Spleen (tissue), 7 donors: ENCODE data around the gene MYO1D.

ENCODE experiments used
- CTCF ChIP-seq, 11 experiments: fragments of 200-600 bp in 7 of 11; fragments of 450-650 bp in 4 of 11; sonication (generic) in 4 of 11; IDR thresholded peaks in 8 of 11; conservative IDR thresholded peaks in 3 of 11; 1 replicate in 7 of 11; 2 replicates in 4 of 11; pipeline versions ENCODE4 v1.4.0 to v1.8.0; 2016 to 2021; ENCODE audit warnings: antibody characterized with exemption in 11 of 11, inconsistent platforms in 4 of 11, mild to moderate bottlenecking in 1 of 11
- POLR2A ChIP-seq, 3 donors: fragments of 450-650 bp; IDR thresholded peaks; one replicate each; pipeline ENCODE4 v1.5.1; 2017; ENCODE audit warnings: antibody characterized with exemption in 3 of 3, mild to moderate bottlenecking in 1 of 3
- POLR2AphosphoS5 ChIP-seq, 3 donors: sonication (generic); formaldehyde crosslinking; IDR thresholded peaks; one replicate each; pipeline ENCODE4 v1.5.1; 2017; ENCODE audit warnings: antibody characterized with exemption in 3 of 3
- donor health status: DM: no; HTN: no; CAD: no; lungs with moderate emphysema.
- donor health status: DM: no; HTN: no; CAD: no.
- donor health status: DM: no; HTN: no; CAD: no.

- TF ChIP-seq CTCF (IDR thresholded peaks at IDR 0.05 in 8 of 11, conservative IDR thresholded peaks at IDR 0.05 in 3 of 11) (no peak), POLR2A (IDR thresholded peaks at IDR 0.05) (no peak), POLR2AphosphoS5 (IDR thresholded peaks at IDR 0.05) (no peak)
These were observed 3.8 kb downstream of the MYO1D start for GRCh38 chr17:32873114-32873513.
